Osteoblast (primary cell): ENCODE results near the gene ANKRD13A. TPM values are rescaled to one million over a fixed set of nuclear protein-coding genes. Genes with fewer than 3 reads are reported as not detected.
A peak's percentile ranks its signal among the peaks of the same experiment; 100 is the strongest.

Source experiments
- DNase-seq: peaks from one replicate; pipeline ENCODE4 v3.0.0; 2011; ENCODE audit warnings: low spot score, mixed read lengths; ENCODE audit not compliant: insufficient read length; ENCODE audit errors: missing footprints
- H2AFZ ChIP-seq: 2 replicates; pipeline ENCODE4 v1.6.0; 2011; ENCODE audit warnings: mild to moderate bottlenecking, low read length
- H3K27ac ChIP-seq: 2 replicates; pipeline ENCODE4 v1.5.1; 2011; ENCODE audit warnings: mild to moderate bottlenecking, low read depth, low read length, moderate library complexity
- H3K27me3 ChIP-seq: 2 replicates; pipeline ENCODE4 v1.6.0; 2012; ENCODE audit warnings: mild to moderate bottlenecking, control low read depth, inconsistent platforms, low read length, moderate library complexity; ENCODE audit not compliant: insufficient read depth
- H3K36me3 ChIP-seq: 2 replicates; pipeline ENCODE4 v1.5.1; 2011; ENCODE audit warnings: mild to moderate bottlenecking, low read length, control low read depth, moderate library complexity; ENCODE audit not compliant: insufficient read depth
- H3K4me1 ChIP-seq: 2 replicates; pipeline ENCODE4 v1.5.1; 2011; ENCODE audit warnings: mild to moderate bottlenecking, low read length, control low read depth, moderate library complexity; ENCODE audit not compliant: insufficient read depth
- H3K4me2 ChIP-seq: 2 replicates; pipeline ENCODE4 v1.6.0; 2011; ENCODE audit warnings: mild to moderate bottlenecking, low read length; ENCODE audit not compliant: insufficient read depth
- H3K4me3 ChIP-seq: fragments of 200-600 bp; sonication (generic); 3 replicates; pipeline ENCODE4 v1.5.1; 2012; ENCODE audit warnings: mild to moderate bottlenecking, low read length, inconsistent platforms; ENCODE audit not compliant: insufficient read depth
- H3K79me2 ChIP-seq: 2 replicates; pipeline ENCODE4 v1.6.0; 2012; ENCODE audit warnings: mild to moderate bottlenecking, low read length, control low read depth, inconsistent platforms; ENCODE audit not compliant: insufficient read depth
- H3K9me3 ChIP-seq: 2 replicates; pipeline ENCODE4 v1.5.1; 2011; ENCODE audit warnings: low read depth, low read length, control low read depth
- H4K20me1 ChIP-seq: 2 replicates; pipeline ENCODE4 v1.6.0; 2012; ENCODE audit warnings: mild to moderate bottlenecking, low read length, control low read depth; ENCODE audit not compliant: insufficient read depth
- CTCF ChIP-seq: IDR thresholded peaks from 2 replicates; pipeline ENCODE4 v1.5.1; 2011; ENCODE audit warnings: mild to moderate bottlenecking, low read depth, low read length, moderate library complexity; ENCODE audit errors: extremely low read depth
- total RNA-seq: library from RNA; depleted of rRNA; stranded (reverse); fragments of >200 nt; gene quantifications from 2 replicates; pipeline ENCODE4 v1.2.3, GENCODE V29; 2012

The ANKRD13A gene
- total RNA-seq, 1 donor: 94.1 TPM

- H3K36me3 ChIP-seq: peaks cover 70% of the 10 kb centered on the region
Measured at GRCh38 chr12:110020956-110021355, 21.7 kb downstream of the ANKRD13A start.

GRCh38 chr12:110023059-110023980 is 24.1 kb downstream of the ANKRD13A start:
- no peak for TF ChIP-seq CTCF
- H3K4me3 ChIP-seq: no peak overlapping the region
- H3K4me2 ChIP-seq: peak overlapping the region; percentile 10
- peaks cover 65% of the 10 kb centered on the region for H3K36me3 ChIP-seq
- H4K20me1 ChIP-seq: peaks cover 6% of the 10 kb centered on the region
- H3K27me3 ChIP-seq: no peaks in the 10 kb centered on the region
- H3K79me2 ChIP-seq: peaks cover 41% of the 10 kb centered on the region
- peak; percentile 66 for DNase-seq
- H2AFZ ChIP-seq: no peak overlapping the region
- peak overlapping the region; percentile 66 for H3K27ac ChIP-seq
- no peaks in the 10 kb centered on the region for H3K9me3 ChIP-seq
- H3K4me1 ChIP-seq: peaks cover 33% of the 10 kb centered on the region

More at GRCh38 chr12:110020956-110021355, 21.7 kb downstream of the ANKRD13A start:
- Histone ChIP-seq H3K79me2 (peaks cover 45% of the 10 kb centered on the region), H4K20me1 (peaks cover 6% of the 10 kb centered on the region), H3K27me3 (no peaks in the 10 kb centered on the region), H3K4me1 (peaks cover 33% of the 10 kb centered on the region), H3K9me3 (no peaks in the 10 kb centered on the region), H2AFZ (no peak overlapping the region), H3K27ac (no peak overlapping the region), H3K4me3 (no peak overlapping the region), H3K4me2 (no peak overlapping the region)
- no peak for DNase-seq
- TF ChIP-seq CTCF: no peak

- Histone ChIP-seq H3K4me1 (peaks cover 33% of the 10 kb centered on the region), H4K20me1 (peaks cover 6% of the 10 kb centered on the region), H3K27me3 (no peaks in the 10 kb centered on the region), H2AFZ (no peak overlapping the region), H3K36me3 (peaks cover 63% of the 10 kb centered on the region), H3K79me2 (peaks cover 35% of the 10 kb centered on the region), H3K27ac (peak overlapping the region; percentile 66), H3K4me3 (no peak overlapping the region), H3K9me3 (no peaks in the 10 kb centered on the region), H3K4me2 (peak overlapping the region; percentile 47)
- DNase-seq: no peak
- no peak for TF ChIP-seq CTCF
Measured at GRCh38 chr12:110024051-110024450, 24.8 kb downstream of the ANKRD13A start.

- H3K9me3 ChIP-seq: no peaks in the 10 kb centered on the region
- H3K27me3 ChIP-seq: no peaks in the 10 kb centered on the region
- no peak overlapping the region for H3K4me2 ChIP-seq
- no peak overlapping the region for H2AFZ ChIP-seq
- H3K36me3 ChIP-seq: peaks cover 68% of the 10 kb centered on the region
- peaks cover 5% of the 10 kb centered on the region for H4K20me1 ChIP-seq
- no peak overlapping the region for H3K4me3 ChIP-seq
- no peak for TF ChIP-seq CTCF
- no peak overlapping the region for H3K27ac ChIP-seq
- H3K79me2 ChIP-seq: peaks cover 7% of the 10 kb centered on the region
- peaks cover 23% of the 10 kb centered on the region for H3K4me1 ChIP-seq
- DNase-seq: no peak
Measured at GRCh38 chr12:110028323-110028722, 29.1 kb downstream of the ANKRD13A start.
